ENCODE results near the gene XPC.

DNA sequence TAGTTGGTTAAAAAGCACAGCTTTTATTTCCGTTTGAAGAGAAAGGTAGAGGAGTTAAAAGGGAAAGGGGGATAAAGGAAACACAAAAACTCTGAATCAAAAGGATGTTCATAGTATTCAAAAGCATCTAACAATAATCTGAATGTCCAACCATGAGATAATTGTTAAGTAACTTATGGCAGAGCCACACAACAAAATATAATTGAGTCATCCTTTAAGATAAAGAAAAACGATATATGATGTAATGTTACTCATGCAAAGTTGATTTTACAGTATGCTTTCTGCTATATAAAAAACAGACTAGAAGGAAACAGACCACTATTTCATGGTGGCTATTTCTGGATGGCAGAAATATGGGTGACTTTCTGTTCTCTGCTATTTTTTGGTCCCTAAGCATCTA is 3.9 kb downstream of the XPC start:
- TF ChIP-seq TAF1 (IDR thresholded peaks at IDR 0.05; ENCODE audit: low read depth) (no peak), RAD21 (IDR thresholded peaks at IDR 0.05; ENCODE audit: low read depth) (no peak), CREB1 (IDR thresholded peaks at IDR 0.05; ENCODE audit: low read depth) (no peak), REST (IDR thresholded peaks at IDR 0.05; ENCODE audit: low read depth) (no peak), EP300 (IDR thresholded peaks at IDR 0.05; ENCODE audit: borderline replicate concordance) (no peak), CEBPB (IDR thresholded peaks at IDR 0.05) (no peak), NFIC (IDR thresholded peaks at IDR 0.05) (no peak)
- TF ChIP-seq, protein P1, sequence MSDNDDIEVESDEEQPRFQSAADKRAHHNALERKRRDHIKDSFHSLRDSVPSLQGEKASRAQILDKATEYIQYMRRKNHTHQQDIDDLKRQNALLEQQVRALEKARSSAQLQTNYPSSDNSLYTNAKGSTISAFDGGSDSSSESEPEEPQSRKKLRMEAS (IDR thresholded peaks at IDR 0.05) = no peak

Measured in Ishikawa (cell line).